Type B pancreatic cell (in vitro differentiated cells): ENCODE data around the gene HTR5A. TPM values are rescaled to one million over a fixed set of nuclear protein-coding genes. Genes with fewer than 3 reads are reported as not detected.

Experiments
- DNase-seq: peaks from one replicate; pipeline ENCODE4 v3.0.0; 2021; ENCODE audit warnings: mixed read lengths; ENCODE audit not compliant: unreplicated experiment; ENCODE audit errors: extremely low spot score
- H3K27ac Mint-ChIP-seq: 2 replicates; pipeline ENCODE4 v1.8.0; 2021; ENCODE audit warnings: mild to moderate bottlenecking, mixed read lengths
- H3K27me3 Mint-ChIP-seq: 2 replicates; pipeline ENCODE4 v1.8.0; 2021; ENCODE audit warnings: mixed read lengths
- H3K36me3 Mint-ChIP-seq: 2 replicates; pipeline ENCODE4 v1.8.0; 2021; ENCODE audit warnings: mixed read lengths
- H3K4me1 Mint-ChIP-seq: one replicate; pipeline ENCODE4 v1.8.0; 2021; ENCODE audit warnings: mixed read lengths; ENCODE audit not compliant: unreplicated experiment
- H3K4me3 Mint-ChIP-seq: 2 replicates; pipeline ENCODE4 v1.8.0; 2021; ENCODE audit warnings: mild to moderate bottlenecking, mixed read lengths
- H3K9me3 Mint-ChIP-seq: 2 replicates; pipeline ENCODE4 v1.8.0; 2021; ENCODE audit warnings: mixed read lengths
- CTCF ChIP-seq: fragments of 200-600 bp; sonication (generic); conservative IDR thresholded peaks from 2 replicates; pipeline ENCODE4 v1.5.0; 2021; ENCODE audit warnings: antibody characterized with exemption, mild to moderate bottlenecking
- total RNA-seq: library from RNA; stranded (reverse); gene quantifications from 2 replicates; pipeline ENCODE4 v1.2.1, GENCODE V29; 2021; ENCODE audit warnings: low replicate concordance

Gene HTR5A
- total RNA-seq, 1 donor from 2014 or later = not detected

GRCh38 chr7:155119801-155120382 lies 49.8 kb downstream of the HTR5A start:
- DNase-seq = no peak
- H3K9me3 Mint-ChIP-seq = peaks cover 8% of the 10 kb centered on the region
- H3K4me3 Mint-ChIP-seq = no peak overlapping the region
- TF ChIP-seq CTCF = no peak
- no peaks in the 10 kb centered on the region for H3K36me3 Mint-ChIP-seq
- H3K27me3 Mint-ChIP-seq = peaks cover 23% of the 10 kb centered on the region
- no peaks in the 10 kb centered on the region for H3K4me1 Mint-ChIP-seq
- H3K27ac Mint-ChIP-seq = no peak overlapping the region

GRCh38 chr7:155120460-155120859 lies 50.3 kb downstream of the HTR5A start:
- Mint-ChIP-seq H3K9me3 (peaks cover 8% of the 10 kb centered on the region), H3K27ac (no peak overlapping the region), H3K27me3 (peaks cover 23% of the 10 kb centered on the region), H3K4me1 (no peaks in the 10 kb centered on the region), H3K36me3 (no peaks in the 10 kb centered on the region), H3K4me3 (no peak overlapping the region)
- no peak for DNase-seq
- no peak for TF ChIP-seq CTCF

GRCh38 chr7:155122831-155123230 lies 52.7 kb downstream of the HTR5A start:
- DNase-seq = no peak
- Mint-ChIP-seq H3K36me3 (no peaks in the 10 kb centered on the region), H3K4me1 (no peaks in the 10 kb centered on the region), H3K27me3 (peaks cover 12% of the 10 kb centered on the region), H3K4me3 (no peak overlapping the region), H3K9me3 (peaks cover 8% of the 10 kb centered on the region), H3K27ac (no peak overlapping the region)
- TF ChIP-seq CTCF = no peak

- H3K4me1 Mint-ChIP-seq = no peaks in the 10 kb centered on the region
- no peak for TF ChIP-seq CTCF
- DNase-seq = no peak
- no peak overlapping the region for H3K27ac Mint-ChIP-seq
- no peak overlapping the region for H3K4me3 Mint-ChIP-seq
- H3K27me3 Mint-ChIP-seq = peaks cover 12% of the 10 kb centered on the region
- peaks cover 8% of the 10 kb centered on the region for H3K9me3 Mint-ChIP-seq
- no peaks in the 10 kb centered on the region for H3K36me3 Mint-ChIP-seq
Observed at GRCh38 chr7:155123413-155123812, 53.3 kb downstream of the HTR5A start.

GRCh38 chr7:155124706-155125105 lies 54.6 kb downstream of the HTR5A start:
- Mint-ChIP-seq H3K4me1 (no peaks in the 10 kb centered on the region), H3K9me3 (peaks cover 5% of the 10 kb centered on the region), H3K36me3 (no peaks in the 10 kb centered on the region), H3K27me3 (peaks cover 10% of the 10 kb centered on the region), H3K27ac (no peak overlapping the region), H3K4me3 (no peak overlapping the region)
- no peak for TF ChIP-seq CTCF
- DNase-seq = no peak

GRCh38 chr7:155129186-155129585 lies 59.1 kb downstream of the HTR5A start:
- Mint-ChIP-seq H3K27me3 (peaks cover 2% of the 10 kb centered on the region), H3K9me3 (no peaks in the 10 kb centered on the region), H3K36me3 (no peaks in the 10 kb centered on the region), H3K27ac (no peak overlapping the region), H3K4me1 (no peaks in the 10 kb centered on the region), H3K4me3 (no peak overlapping the region)
- no peak for DNase-seq
- no peak for TF ChIP-seq CTCF
